DMS53 (cell line): ENCODE data around the gene PPM1L.

Experiments
- DNase-seq: peaks from one replicate; lab custom pipeline; 2025; lab: John Stamatoyannopoulos, UW

The PPM1L gene

DNA sequence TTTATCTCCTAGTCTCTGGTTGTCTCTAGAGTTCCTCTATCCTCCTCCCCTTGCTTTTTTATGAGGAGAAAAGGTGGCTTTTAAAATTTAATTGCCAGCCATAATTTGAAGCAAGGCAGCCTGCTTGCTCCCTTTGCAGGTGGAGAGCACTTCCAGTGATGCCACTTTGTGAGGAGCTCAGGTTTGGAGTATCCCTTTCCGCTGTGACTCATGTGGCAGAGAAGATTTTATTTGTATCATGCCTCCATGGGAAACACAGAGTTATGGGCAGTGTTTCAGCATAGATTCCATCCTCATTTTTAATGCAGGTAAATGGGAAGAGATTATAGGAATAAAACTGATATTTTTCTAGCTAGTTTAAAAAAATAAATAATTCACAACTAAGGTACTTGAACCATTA lies 7.0 kb downstream of the PPM1L start:
- DNase-seq: peak; percentile 6

DNA sequence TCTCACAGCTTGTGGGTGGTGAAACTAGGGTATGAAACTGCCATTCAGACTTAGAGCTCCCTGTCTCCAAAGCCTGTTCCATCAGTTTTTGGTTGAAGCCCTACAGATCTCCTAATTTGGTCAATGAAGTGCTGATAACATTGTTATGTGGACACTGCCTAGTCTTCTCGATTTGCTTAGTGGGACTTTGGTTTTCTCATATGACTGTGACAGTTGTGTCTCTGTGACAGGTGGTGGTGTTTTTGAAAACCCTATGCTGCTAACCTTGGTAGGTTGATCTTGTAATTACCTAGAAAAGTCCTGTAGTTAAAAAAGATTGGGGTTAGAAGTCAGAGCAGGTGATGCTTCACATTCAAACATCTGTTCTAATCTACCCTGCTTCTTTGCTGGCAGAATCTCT lies 9.2 kb downstream of the PPM1L start:
- DNase-seq: no peak

DNA sequence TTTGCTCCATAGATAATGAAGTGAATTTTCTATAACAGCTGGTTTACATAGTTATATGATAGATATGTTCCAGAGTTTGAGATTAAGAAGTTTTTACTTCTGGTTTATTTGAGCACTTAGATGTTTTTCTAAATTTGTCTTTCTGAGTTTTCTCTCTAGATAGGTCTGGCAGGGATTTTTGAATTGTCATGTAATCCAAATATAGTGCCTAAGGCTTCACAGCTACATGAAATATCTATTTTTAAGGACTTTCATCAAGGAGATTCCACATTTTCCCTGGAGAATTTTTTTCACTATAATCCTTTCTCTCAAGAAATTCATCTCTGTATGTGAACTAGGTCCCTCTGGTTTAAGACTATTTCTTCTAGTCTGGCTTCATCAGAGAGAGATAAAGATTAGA lies 12.0 kb downstream of the PPM1L start:
- DNase-seq: no peak

DNA sequence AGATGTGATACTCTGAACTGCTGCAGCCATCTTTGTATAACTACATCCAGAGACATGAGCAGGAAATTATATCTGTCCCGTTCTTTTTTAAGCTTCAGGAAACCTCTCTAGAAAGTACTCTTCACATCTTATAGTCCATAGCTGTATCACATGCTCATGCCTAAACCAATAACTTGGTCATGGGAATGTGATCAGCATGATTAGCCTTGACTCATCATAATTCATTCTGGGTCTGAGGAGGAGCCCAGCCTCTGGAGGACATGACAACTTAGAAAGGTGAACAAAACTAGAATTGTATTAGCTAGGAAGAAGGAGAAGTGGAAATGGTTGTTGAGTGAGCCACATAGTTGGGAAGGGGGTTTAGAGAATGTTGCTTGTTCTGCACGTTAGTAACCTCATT lies 12.9 kb downstream of the PPM1L start:
- no peak for DNase-seq

DNA sequence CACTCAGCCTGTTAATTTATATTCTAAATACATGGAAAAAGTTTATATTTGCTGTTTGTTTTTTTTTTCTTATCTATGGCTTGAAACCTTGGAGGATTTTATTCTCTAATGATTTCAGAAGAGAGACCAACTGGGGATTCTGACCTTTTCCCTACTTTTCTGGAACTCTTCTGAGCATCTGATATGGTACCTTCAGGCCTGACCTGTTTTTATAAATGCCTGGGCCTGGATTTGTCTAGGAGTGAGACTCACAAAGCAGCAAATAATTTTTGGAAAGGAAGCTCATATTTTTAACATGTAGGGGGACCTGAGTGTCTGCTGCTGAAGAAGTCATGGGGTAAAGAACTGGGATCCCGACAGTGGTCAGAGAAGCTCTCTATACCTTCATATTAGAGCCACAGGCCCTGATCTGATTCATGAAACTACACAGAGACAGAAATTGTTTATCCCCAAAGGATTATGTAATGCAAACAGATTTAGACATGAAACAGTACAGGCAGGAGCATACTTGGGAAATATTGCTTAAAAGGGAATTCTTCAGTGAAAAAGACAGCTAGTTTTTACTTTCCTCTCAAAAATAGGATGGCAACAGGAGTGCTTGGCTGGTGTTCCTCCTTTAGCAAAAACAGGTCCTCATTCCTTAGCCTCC lies 15.9 kb downstream of the PPM1L start:
- no peak for DNase-seq

DNA sequence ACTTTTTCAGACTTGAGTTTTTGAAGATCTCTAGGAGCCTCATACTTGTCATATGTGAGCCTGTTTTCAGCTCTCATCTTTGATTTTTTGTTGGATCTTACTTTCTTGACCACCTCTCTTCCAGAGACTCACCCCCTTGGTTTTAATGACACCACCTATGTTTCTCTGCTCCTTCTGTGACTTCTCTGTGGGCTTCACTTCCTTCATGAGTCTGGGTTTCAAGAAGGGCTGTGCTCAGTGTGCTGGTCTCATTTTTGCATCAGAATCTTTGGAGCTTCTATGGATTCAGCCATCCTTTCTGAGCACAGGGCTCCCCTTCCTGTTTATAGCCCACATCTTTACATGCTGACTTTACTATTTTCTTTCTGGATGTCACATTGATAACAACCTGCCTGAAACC lies 17.7 kb downstream of the PPM1L start:
- no peak for DNase-seq

DNA sequence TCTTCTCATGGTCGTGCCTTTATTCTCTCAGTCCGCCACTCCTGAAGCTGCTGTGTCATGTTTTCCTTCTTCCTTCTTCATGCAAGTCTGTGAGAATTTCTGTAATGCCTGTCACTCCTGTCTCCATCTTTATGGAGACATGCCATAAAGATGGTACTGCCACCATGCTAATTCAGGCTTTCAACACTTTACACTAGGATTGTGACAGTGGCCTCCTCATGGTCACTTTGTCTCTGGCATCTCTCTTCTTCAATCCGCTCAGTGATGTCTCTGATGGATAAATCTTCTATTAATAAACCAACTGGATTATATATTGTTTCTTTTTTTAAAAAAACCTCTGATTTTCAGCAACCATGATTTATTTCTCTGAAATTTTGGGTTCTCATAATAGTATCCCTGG lies 18.1 kb downstream of the PPM1L start:
- no peak for DNase-seq

DNA sequence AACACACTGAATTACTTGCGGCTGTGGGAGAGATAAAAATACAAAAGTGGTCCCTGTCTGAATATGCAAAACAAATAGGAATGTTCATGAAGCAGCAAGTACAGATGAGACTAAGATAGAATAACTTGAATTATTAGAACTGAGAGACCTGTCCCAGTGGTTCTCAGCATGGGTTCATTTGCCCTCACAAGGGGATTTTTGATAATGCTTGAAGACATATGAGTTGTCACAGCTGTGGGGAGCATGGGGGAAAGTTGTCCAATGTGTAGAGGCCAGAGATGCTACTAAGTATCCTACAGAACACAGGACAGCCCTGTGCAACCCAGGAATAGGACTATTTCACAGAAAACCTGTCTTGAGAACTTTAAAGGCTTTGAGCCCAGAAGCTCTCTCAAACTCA lies 22.4 kb downstream of the PPM1L start:
- no peak for DNase-seq

DNA sequence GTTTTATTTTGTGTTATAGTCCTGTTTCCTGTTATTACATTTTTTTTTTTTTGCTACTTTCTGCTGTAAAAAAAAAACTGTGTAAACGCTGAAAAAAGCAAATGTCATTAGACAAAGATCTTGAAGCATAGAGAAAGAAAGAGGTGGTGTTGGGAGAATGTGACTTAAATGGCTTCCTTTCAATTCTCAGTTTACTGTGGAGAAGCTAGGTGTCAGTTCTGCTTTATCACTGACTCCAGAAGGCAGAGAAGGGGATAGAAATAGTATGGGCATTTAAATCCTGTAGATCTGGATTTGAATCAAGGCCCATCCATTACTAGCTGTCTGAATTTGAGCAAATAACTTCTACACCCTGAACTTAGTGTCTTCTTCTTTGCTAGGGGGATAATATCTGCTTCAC lies 23.0 kb downstream of the PPM1L start:
- DNase-seq: no peak

DNA sequence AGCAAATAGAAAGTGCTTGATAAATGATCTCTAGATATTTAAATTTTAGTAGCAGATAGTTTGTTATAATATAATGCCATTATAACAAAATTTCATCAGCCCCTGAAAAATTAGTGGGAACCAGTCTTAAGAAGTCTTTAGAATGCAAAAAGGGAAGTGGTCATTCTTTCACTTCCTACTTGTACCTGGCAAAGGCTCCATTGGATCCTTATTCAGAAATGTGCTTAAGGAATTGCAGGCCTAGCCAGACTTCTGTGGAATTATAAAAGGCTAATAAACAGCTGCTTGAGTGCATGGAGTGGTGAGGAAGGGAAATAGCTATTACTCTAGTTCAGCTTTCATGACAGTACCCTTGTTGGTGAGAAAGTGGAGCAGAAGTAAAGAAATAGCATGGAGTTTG lies 24.2 kb downstream of the PPM1L start:
- no peak for DNase-seq

DNA sequence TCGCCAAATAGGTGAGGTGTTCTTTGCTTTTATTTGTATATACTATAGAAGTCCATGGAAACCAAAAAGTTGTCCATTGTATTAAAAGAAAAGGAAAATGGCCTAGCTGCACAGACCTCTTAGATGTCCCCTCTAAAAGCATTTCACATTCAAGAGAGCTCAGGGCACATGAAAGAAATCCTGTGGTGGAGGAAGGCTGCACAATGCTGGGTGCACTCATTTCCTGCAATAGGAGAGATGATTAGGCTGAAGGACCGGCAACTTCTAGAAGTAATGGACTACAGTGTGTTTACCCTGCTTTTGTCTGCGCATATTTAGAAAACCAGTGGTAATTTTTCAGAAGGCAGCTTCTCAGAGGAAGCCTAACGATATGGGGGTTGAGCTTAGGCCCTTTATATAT lies 25.4 kb downstream of the PPM1L start:
- no peak for DNase-seq

DNA sequence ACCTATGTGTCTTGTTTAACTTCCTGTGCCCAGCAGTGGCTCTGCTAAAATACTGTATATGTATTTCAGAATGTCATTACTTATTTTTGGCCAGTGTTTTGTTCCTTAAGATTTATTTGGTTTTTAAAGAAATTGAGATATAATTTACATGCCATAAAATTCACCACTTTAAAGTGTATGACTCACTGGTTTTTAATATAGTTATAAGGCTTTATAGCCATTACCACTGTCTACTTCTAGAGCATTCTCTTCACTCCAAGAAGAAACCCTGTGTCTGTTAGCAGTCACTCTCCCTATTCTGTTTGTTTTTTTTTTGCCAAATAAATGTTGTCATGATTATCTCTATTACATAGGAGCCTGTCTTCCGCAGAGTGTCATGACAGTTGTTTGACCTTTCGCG lies 25.8 kb downstream of the PPM1L start:
- no peak for DNase-seq

DNA sequence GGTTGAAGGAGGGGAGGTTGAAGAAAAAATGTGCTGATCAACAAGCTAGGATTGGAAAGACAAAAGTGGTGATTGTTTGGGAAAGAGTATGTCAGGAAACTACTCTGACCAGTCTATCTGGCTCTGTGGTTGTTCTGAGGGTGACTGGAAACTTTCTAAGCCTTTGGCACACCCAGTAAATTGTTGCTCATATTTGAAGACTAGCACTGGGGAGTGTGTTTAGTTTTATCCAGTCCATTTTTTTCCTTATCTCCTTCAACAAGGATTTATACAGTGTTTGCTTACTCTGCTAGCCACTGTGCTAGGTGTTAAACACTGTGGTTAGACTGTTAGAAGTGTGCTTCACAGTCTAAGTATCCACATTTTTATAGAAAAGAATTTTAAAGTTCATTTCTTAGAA lies 28.8 kb downstream of the PPM1L start:
- peak; percentile 39 for DNase-seq

DNA sequence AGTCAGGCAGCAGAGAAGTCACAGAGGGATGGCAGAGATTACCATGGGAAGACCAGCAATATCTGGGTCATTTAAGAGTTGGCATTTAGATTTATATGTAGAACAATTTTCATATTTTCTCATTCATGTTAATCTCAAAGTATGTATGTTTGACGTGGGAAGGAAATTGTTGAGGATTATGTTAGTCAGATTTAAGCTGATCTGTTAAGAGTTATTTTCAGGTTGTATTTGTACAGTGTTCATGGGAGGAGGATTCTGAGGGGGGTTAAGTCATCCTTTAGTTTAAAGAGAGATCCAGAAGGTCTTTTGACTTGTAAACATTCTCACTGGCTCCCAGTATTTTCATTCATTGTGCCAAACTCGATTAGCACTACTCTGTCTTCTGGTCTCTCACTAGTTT lies 34.7 kb downstream of the PPM1L start:
- no peak for DNase-seq

DNA sequence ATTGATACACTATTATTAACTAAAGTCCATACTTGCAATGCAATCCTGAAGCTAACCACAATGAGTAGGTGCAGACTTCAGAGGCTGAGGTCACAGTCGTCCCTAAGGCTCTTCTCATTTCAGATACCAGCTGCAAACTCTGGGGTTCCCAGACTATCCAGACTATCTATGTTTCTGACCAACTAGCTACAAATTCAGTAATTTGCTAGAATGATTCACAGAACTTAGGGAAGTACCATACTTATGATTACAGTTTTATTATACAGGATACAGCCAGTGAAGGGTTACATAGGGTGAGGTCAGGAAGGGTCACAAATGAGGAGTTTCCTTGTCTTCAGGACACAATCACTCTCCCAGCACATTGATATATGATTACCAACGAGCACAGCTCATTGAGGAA lies 36.5 kb downstream of the PPM1L start:
- no peak for DNase-seq

DNA sequence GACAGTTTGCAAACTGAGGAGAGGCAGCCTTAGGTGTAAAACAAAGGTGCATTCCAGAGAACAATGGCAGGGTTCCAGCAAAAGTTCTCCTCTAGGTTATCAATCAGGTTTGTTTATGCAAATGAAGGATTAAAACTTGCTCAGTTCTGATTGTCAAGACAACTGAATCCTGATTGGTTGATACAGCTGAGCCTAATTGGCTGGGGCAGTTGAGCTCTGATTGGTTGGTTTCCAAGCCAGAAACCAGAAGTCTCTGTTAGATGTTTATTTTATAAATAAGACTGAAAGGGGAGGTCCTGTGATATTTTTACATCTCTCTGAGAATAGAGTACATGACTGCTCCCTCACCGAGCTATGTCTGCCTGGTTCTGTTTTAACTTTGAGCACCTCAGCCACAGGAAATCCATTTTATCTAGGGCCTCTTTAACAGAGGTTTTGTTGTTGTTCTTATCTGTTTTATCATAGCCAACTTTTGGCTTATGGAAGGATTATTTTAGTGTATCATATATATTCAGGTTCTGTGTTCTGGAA lies 37.8 kb downstream of the PPM1L start:
- no peak for DNase-seq

DNA sequence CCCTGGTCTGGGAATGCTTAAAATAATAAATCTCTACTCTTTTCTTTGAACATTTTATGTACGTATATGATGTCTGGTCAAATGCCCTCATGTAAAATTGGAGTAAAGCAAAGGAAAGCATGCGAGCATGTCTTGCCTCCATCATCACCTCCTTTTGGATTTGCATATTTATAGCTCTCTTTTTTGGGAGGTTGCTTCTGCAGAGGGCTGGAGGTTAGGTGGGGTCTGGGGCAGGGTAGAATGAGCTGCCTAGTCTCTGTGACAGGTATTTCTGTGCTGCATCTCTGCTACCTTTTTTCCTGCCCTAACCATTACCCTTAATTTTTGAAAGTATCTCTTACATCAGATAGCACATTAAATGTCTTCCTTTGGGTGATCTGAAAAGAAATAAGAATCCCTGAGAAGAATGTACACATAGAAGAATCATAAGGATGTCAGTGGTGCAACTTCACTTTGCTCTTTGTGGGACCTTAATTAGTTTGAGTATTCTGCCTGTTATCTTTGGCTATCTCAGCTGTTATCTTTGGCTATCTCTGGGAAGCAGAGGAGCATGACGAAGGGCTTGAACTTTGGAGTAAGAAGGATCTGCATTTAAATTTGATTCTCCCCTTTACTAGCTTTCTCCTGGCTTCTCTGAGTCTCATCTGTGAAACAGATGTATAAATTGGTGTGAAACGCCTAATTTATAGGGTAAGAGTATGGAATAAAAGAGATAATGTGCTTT lies 40.2 kb downstream of the PPM1L start:
- peak; percentile 70 for DNase-seq

DNA sequence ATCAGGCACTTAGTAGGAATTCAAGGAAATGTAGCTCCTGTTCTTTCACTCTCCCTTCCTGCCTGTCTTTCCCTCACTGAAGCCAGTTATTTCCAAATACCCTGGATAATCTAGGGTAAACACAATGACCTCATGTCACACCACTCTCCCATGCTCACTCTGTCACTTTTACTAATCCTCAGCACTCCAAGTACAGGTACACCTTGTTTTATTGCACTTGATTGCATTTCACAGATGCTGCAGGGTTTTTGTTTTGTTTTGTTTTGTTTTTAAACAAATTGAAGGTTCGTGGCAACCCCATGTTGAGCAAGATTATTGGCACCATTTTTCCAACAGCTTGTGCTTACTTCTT lies 40.8 kb downstream of the PPM1L start:
- peak; percentile 94 for DNase-seq

DNA sequence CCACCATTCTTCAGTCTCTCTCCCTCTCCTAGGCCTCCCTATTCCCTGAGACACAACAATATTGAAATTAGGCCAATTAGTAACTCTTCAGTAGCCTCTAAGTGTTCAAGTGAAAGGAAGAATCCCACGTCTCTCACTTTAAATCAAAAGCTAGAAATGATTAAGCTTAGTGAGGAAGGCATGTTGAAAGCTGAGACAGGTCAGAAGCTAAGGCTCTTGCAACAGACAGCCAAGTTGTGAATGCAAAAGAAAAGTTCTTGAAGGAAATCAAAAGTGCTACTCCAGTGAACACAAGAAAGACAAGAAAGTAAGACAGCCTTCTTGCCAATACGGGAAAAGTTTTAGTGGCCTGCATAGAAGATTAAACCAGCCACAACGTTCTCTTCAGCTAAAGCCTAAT lies 41.3 kb downstream of the PPM1L start:
- DNase-seq: no peak

DNA sequence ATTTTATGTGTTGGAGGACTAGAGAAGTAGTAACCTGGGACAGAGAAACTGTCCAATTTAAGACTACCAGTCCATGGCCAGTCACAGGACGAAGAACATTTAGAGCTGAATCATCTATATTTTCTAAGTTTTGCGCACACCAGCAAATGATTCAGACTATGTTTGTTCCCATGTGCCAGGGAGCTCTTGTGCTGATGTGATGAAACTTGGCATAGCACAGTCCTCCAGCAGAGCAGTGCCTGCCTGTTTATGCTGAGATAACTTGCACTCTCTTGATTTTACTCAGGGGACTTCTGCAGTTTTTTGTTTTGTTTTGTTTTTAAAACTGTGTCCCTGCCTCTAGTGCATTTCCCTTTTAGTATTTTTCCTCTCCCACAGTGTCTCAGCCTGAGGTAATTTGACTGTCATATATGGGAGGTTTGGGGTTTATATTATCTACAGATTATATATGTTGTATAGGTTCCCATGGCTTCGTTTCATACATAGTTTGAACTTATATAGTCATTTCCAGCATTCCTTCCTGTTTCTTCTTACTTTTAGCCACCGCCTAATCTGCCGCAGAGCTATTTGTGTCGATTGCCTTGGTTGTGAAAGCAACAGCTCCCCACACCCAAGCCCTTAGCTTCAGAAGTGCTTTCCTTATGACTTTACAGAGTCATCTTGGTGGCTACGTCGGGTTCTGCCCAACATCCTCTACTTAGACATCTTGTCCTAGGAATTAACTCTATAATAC lies 45.5 kb downstream of the PPM1L start:
- DNase-seq: no peak

DNA sequence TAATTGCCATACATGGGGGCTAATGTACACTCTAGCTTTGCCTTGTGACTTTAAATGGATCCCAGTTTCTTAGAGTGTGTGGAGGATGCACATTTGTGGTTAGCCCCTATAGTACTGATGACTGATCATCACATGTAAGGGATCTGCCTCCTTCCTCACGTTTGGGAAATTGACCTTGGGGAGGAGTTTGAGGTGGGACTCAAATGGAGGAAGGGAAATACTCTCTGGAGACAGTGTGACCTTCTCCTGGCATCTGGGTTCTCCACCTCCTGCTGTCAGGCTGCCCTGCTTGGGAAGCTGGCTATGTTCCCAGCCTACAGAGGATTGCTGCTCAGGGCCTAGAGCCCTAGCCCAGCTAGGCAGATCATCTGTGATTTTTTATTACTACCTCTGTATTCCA lies 48.7 kb downstream of the PPM1L start:
- DNase-seq: no peak

DNA sequence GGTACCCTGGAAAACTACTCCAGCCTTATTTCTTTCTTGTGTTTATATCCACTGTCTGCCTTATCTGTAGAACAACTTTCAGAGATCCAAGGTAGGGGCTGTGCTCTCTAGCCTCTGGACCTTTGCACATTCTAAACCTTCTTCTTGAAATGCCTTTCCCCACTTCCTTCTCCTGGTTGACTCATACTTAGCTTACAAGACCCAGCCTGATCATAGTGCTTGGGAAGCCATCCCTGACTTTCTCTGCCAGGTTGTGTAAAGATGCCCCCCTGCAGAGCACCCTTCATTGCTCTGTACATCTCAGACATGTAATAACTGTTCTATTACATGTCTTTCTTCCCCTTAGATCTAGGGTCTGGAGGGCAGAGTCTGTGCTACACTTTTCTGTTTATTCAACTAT lies 50.1 kb downstream of the PPM1L start:
- DNase-seq: no peak

DNA sequence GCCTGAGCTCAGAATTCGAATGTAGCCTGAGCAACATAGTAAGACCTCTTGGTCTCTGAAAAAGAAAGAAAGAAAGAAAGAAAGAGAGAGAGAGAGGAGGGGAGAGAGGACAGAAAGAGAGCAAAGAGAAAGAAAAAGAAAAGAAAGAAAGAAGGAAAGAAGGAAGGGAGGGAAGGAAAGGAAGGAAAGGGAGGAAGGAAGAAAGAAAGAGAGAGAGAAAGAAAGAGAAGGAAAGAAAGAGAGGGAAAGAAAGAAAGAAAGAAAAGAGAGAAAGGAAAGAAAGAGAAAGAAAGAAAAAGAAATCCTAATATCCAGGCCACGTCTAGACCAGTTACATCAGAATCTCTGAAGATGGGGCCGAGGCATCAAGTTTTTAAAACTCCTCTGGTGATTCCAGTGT lies 50.7 kb downstream of the PPM1L start:
- no peak for DNase-seq
